SU-DHL-6 (cell line): ENCODE results near the gene HNRNPA1.
"Not testable (repeated sequence)": the region's sequence is repeated elsewhere in the genome, so short reads cannot be mapped to it uniquely, and the experiment has no call there.

ENCODE experiments used
- EZH2phosphoT487 ChIP-seq: fragments of 200-600 bp; sonication (generic), shearing (Covaris generic); conservative IDR thresholded peaks from 2 replicates; pipeline ENCODE4 v1.6.1; 2018; ENCODE audit warnings: mild to moderate bottlenecking, antibody characterized with exemption, low read length, moderate library complexity, mixed read lengths
- TF ChIP-seq, protein P1 (sequence below): fragments of 200-600 bp; sonication (generic); IDR thresholded peaks from one replicate; pipeline ENCODE4 v1.5.1; 2017; ENCODE audit warnings: antibody characterized with exemption, mild to moderate bottlenecking, low read length, moderate library complexity; ENCODE audit not compliant: insufficient read depth, poor library complexity, severe bottlenecking

DNA sequence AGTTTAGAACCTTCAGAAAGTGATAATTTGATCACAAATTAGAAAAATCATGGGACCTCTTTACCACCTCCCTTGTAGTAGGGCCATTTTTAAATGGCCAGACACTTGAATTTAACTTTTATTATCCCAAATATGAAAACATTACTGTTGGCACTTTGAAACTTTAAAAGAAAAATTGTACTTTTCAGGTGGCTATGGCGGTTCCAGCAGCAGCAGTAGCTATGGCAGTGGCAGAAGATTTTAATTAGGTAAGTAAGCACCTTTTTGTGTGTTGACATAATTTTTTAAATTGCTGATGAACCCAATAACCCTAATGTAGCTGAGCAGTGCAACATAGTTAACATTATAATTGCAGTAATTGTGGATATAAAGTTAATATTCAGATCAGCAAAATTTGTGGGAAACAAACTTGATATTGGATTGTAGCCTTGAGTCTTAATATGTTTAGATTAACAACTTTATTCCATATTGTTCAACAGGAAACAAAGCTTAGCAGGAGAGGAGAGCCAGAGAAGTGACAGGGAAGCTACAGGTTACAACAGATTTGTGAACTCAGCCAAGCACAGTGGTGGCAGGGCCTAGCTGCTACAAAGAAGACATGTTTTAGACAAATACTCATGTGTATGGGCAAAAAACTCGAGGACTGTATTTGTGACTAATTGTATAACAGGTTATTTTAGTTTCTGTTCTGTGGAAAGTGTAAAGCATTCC is 3.7 kb downstream of the HNRNPA1 start:
- TF ChIP-seq, protein P1, sequence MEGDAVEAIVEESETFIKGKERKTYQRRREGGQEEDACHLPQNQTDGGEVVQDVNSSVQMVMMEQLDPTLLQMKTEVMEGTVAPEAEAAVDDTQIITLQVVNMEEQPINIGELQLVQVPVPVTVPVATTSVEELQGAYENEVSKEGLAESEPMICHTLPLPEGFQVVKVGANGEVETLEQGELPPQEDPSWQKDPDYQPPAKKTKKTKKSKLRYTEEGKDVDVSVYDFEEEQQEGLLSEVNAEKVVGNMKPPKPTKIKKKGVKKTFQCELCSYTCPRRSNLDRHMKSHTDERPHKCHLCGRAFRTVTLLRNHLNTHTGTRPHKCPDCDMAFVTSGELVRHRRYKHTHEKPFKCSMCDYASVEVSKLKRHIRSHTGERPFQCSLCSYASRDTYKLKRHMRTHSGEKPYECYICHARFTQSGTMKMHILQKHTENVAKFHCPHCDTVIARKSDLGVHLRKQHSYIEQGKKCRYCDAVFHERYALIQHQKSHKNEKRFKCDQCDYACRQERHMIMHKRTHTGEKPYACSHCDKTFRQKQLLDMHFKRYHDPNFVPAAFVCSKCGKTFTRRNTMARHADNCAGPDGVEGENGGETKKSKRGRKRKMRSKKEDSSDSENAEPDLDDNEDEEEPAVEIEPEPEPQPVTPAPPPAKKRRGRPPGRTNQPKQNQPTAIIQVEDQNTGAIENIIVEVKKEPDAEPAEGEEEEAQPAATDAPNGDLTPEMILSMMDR: not testable (repeated sequence)
- TF ChIP-seq EZH2phosphoT487: not testable (repeated sequence)
